Measurements from ENCODE around the gene B4GALT6. TPM values are rescaled to one million over a fixed set of nuclear protein-coding genes. Genes with fewer than 3 reads are reported as not detected.

The B4GALT6 gene
- total RNA-seq, 1 donor from 2014 or later: 16.3 TPM

GRCh38 chr18:31617031-31617717, 67.2 kb downstream of the B4GALT6 start:
- Histone ChIP-seq H3K4me1 (no peaks in the 10 kb centered on the region), H3K27me3 (no peaks in the 10 kb centered on the region), H3K79me2 (ENCODE audit: low read depth) (no peaks in the 10 kb centered on the region), H3K36me3 (no peaks in the 10 kb centered on the region), H3K9me3 (ENCODE audit: low read depth) (no peaks in the 10 kb centered on the region), H3K9ac (no peak overlapping the region), H3F3A (ENCODE audit: low read depth) (no peaks in the 10 kb centered on the region), H4K20me1 (ENCODE audit: low read depth) (no peaks in the 10 kb centered on the region), H3K4me3 (no peak overlapping the region), H2AFZ (replicated peaks) (no peak overlapping the region), H3K27ac (no peak overlapping the region), H3K4me2 (no peak overlapping the region)
- Mint-ChIP-seq H3K27me3 (ENCODE audit: insufficient read depth, low read depth) (peaks cover 2% of the 10 kb centered on the region), H3K4me1 (no peaks in the 10 kb centered on the region), H3K36me3 (peaks cover 2% of the 10 kb centered on the region), H3K9me3 (no peaks in the 10 kb centered on the region), H3K27ac (no peak overlapping the region), H3K4me3 (no peak overlapping the region)
- TF ChIP-seq CTCF (IDR thresholded peaks at IDR 0.05) (no peak), EZH2phosphoT487 (IDR thresholded peaks at IDR 0.05) (no peak), EZH2 (IDR thresholded peaks at IDR 0.05) (no peak)
- no peak for DNase-seq (ENCODE audit: low spot score)

DNA sequence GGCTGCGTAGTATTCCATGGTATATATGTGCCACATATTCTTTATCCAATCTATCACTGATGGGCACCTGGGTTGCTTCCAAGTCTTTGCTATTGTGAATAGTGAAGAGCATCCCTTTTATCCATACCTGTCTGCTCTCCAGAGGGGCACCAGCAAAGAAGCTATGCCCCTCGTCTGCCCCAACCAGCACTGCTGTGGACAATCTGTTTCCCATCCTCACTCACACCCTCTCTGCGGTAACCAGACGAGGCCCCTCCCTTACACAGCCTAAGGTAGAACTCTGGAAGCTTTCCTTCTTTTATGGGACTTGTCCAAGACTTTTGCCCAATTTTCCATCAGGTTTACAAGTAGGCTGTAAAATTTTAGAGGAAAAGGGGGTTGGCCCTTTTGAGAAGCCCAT, 67.8 kb downstream of the B4GALT6 start:
- Mint-ChIP-seq H3K4me3 (no peak overlapping the region), H3K36me3 (peaks cover 2% of the 10 kb centered on the region), H3K4me1 (no peaks in the 10 kb centered on the region), H3K27ac (no peak overlapping the region), H3K27me3 (ENCODE audit: insufficient read depth, low read depth) (peaks cover 5% of the 10 kb centered on the region), H3K9me3 (no peaks in the 10 kb centered on the region)
- no peak for TF ChIP-seq EZH2phosphoT487 (IDR thresholded peaks at IDR 0.05)
- TF ChIP-seq CTCF (IDR thresholded peaks at IDR 0.05): no peak
- TF ChIP-seq EZH2 (IDR thresholded peaks at IDR 0.05): no peak
- no peak for DNase-seq (ENCODE audit: low spot score)
- H3K9ac ChIP-seq: no peak overlapping the region
- no peaks in the 10 kb centered on the region for H3K36me3 ChIP-seq
- H3F3A ChIP-seq (ENCODE audit: low read depth): no peaks in the 10 kb centered on the region
- H3K27me3 ChIP-seq: no peaks in the 10 kb centered on the region
- H3K4me3 ChIP-seq: no peak overlapping the region
- no peaks in the 10 kb centered on the region for H4K20me1 ChIP-seq (ENCODE audit: low read depth)
- no peak overlapping the region for H2AFZ ChIP-seq (replicated peaks)
- H3K9me3 ChIP-seq (ENCODE audit: low read depth): no peaks in the 10 kb centered on the region
- no peak overlapping the region for H3K27ac ChIP-seq
- no peak overlapping the region for H3K4me2 ChIP-seq
- H3K4me1 ChIP-seq: peaks cover under 1% of the 10 kb centered on the region
- no peaks in the 10 kb centered on the region for H3K79me2 ChIP-seq (ENCODE audit: low read depth)

- no peak overlapping the region for H3K27ac ChIP-seq
- no peak overlapping the region for H3K27ac Mint-ChIP-seq
- H3K9ac ChIP-seq: no peak overlapping the region
- no peak overlapping the region for H2AFZ ChIP-seq (replicated peaks)
- no peak overlapping the region for H3K4me3 ChIP-seq
- H3K36me3 ChIP-seq: no peaks in the 10 kb centered on the region
- no peaks in the 10 kb centered on the region for H3K9me3 ChIP-seq (ENCODE audit: low read depth)
- H3K36me3 Mint-ChIP-seq: no peaks in the 10 kb centered on the region
- no peak overlapping the region for H3K4me2 ChIP-seq
- peaks cover 9% of the 10 kb centered on the region for H3K4me1 ChIP-seq
- no peaks in the 10 kb centered on the region for H3K79me2 ChIP-seq (ENCODE audit: low read depth)
- H3K27me3 ChIP-seq: no peaks in the 10 kb centered on the region
- no peaks in the 10 kb centered on the region for H3K9me3 Mint-ChIP-seq
- no peak overlapping the region for H3K4me3 Mint-ChIP-seq
- TF ChIP-seq EZH2phosphoT487 (IDR thresholded peaks at IDR 0.05): no peak
- TF ChIP-seq CTCF (IDR thresholded peaks at IDR 0.05): no peak
- no peak for TF ChIP-seq EZH2 (IDR thresholded peaks at IDR 0.05)
- H3K4me1 Mint-ChIP-seq: peaks cover 7% of the 10 kb centered on the region
- peaks cover 3% of the 10 kb centered on the region for H3K27me3 Mint-ChIP-seq (ENCODE audit: insufficient read depth, low read depth)
- peaks cover 5% of the 10 kb centered on the region for H3F3A ChIP-seq (ENCODE audit: low read depth)
- DNase-seq (ENCODE audit: low spot score): no peak
- H4K20me1 ChIP-seq (ENCODE audit: low read depth): no peaks in the 10 kb centered on the region
Observed at GRCh38 chr18:31614044-31614443, 70.3 kb downstream of the B4GALT6 start.
